ENCODE data around the gene CIDEA.

The CIDEA gene

DNA sequence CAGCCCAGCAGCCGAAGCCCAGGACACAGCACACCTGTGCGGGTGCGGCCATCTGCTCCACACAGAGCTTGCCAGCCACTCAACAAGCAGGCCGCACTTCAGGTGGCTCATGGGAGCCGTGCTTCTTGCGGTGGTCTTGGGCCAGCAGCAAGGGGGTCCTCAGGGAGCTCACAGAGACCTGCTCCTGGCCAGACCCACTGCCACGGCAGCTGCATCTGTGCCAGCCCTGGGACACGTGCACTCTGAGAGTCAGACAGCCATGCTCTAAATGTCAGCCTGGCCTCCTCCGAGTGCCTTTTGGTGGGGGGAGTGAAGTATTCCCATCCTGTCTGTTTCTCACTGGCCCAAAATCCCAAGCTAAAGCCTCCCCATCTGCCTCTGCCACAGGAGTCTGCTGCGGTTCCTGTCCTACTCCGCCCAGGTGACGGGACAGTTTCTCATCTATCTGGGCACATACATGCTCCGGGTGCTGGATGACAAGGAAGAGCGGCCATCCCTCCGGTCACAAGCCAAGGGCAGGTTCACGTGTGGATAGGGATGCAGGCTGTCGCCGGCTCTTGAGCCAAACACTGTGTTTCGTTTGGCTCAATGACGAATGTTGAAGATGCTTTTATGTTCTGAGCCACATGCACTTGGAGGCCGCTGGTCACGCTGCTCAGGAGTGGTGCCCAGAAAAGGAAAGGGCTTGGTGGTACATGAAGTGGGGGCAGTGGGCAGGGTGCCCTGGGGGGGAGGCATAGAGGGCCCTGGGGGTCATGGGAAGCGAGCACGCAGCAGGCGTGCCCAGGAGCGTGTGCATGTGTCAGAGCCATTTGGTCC lies 22.8 kb downstream of the CIDEA start:
- no peak for DNase-seq

DNA sequence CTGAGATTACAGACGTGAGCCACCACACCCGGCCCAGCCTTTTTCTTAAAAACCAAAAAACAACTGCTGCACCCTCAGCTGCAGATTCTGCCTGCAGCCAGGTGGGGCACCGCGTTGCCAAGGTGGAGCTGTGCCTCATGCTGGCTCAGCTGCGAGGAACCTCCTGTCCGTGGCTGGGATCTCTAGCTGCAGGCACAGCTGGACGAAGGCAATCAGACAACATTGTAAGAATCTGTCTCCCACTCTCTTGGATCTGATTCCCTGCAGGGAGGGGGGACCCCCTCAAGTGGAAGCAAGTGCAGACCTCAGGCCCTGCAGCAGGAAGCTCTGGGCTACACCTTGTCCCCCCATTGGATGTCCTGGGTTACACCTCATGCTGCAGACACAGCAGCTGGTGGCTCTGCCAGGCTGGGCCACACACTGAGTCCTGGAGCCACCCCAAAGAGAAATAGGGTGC lies 24.1 kb downstream of the CIDEA start:
- no peak for DNase-seq

DNA sequence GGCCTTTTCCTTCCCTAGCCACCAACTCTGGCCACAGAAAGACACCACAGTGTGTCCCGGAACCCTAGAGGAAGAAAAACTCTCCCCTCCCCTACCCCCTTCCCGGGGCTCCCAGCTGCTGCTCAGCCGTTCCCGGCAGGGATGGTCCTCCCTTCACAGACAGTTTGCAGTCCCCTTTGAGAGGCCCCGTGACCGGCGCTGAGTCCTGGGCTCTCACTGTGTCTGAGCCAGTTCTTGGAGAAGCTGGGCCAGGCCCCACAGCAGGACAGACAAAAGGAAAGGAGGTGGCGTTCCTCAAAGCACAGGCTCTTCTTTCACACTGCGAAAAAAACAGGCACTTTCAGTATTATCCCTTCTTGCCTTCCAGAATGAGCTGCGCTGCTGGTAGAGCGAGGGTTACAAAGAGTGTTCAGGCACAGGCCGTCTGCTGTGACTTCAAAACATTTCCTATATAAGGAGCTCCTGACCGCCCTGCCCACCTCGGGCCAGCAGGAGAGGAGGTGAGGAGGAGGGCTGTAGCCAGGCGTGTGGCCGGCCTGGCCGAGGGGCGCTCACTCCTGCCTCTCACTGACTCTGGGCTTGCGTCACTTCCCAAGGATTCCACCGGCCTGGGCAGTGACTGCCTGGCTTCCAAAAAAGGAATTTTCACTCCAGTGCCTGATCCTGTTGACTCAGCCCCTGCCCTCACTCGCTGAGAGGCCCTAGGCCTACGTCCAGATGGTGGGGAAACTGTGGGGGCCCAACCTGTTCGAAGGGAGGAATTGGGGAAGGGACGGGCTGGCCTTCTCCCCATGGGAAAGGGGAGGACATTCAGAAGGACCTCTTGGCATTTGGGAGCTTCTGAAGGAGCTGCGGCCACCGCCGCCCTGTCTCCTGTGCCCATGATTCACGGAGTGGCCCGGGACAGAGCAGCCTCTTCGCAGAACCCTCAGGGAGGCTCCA lies 24.9 kb downstream of the CIDEA start:
- peak; percentile 99 for DNase-seq

DNA sequence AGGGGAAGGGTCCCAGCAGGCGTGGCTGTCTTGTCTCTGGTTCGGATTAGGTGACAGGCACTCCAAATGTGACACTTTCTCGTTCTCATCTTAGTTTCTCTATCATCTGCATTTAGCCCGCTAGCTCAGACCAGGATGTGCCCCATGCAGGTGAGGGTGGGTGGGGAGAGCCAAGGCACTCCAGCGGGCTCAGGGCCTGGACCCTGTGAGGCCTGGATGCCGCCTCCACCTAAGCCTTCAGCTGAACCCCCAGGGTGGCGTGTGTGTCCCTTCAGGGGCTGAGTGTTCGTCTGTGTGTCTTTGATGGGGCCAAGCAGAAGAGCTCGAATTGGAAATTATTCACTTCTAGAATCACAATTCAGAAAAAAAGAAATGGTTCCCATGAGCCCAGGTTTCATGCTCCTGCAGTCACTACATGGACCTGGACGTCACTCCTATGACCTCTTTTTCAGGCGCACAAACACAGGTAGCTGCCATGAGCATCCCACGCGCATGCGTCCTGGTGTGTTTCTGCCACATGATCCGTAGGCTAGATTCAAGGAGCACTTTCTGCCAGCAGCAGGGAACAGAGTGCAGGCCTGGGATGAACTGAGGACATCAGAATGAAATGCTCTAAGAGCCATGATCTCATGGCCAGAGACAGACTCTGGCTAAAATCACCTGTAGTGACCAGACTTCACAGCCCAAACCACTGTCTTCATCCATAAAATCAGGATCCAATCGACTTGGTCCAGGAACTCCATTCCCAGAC lies 25.8 kb downstream of the CIDEA start:
- DNase-seq, result no peak

DNA sequence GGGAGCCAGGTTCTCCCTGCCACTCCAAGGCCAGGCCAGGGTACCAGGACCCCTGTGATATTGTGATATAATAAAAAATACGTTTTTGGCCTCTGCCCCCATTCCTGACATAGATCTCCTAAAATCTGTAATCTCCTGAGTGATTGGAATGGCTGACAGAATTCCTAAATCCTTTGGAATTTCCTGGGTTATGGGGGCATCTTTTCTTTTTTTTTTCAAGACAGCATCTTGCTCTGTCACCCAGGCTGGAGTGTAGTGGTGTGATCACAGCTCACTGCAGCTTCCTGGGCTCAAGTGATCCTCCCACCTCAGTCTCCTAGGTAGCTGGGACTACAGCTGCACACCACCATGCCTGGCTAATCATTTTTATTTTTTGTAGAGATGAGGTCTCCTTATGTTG lies 27.7 kb downstream of the CIDEA start:
- DNase-seq, result no peak

DNA sequence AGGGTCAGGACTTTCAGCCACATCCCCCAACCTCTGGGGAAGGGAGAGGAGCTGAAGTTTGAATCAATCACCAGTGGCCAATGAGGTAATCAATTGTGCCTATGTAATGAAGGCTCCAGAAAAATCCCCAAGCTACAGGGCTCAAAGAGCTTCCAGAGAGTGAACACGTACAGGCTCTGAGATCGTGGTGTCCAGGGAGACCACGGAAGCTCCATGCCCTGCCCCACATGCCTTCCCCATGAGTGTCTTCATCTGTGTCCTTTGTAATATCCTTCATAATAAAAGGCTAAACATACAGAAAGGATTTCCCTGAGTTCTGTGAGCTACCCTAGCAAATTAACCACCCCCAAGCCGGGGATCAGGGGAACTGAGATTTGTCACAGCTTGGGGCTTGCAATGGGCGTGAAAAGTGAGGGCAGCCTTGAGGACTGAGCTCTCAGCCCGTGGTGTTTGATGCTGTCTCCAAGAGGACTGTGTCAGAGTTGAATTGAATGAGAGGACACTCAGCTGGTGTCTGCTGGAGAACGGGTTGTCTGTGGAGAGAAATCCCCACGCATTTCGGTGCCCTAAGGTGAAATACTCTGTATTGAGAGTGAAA lies 28.4 kb downstream of the CIDEA start:
- DNase-seq, result no peak

DNA sequence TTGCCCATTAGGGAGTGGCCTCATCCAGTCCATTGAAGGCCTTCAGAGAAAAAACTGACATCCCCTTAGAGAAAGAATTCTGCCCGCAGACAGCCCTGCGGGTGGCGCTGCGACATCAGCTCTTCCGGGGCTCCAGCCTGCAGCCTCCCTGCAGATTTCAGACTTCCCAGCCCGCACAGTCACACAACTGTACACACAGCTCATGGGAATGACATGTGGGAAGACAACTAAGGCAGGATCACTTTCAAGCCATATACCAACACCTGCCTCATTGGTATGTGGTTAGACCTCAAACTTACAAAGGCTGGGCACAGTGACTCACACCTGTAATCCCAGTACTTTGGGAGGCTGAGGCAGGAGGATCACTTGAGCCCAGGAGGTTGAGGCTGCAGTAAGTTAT lies 29.1 kb downstream of the CIDEA start:
- DNase-seq, result peak; percentile 84

DNA sequence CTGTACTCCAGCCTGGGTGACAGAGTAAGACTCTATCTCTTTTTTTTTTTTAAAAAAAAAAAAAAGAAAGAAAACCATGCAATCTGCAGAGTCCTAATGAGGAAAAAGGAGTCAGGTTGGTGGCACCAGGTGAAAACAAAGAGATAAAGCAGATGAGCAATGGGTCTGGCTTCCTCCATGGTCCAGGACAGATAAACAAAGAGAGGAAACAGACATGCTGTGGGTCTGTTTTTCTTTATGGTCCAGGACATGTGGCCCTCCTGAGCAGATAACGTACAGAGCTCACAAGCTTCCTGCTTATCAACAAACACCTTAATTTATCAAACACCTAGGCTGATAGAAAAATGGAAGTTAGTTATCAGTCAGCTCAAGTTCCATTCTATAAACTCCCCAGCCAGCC lies 29.5 kb downstream of the CIDEA start:
- DNase-seq, result no peak

DNA sequence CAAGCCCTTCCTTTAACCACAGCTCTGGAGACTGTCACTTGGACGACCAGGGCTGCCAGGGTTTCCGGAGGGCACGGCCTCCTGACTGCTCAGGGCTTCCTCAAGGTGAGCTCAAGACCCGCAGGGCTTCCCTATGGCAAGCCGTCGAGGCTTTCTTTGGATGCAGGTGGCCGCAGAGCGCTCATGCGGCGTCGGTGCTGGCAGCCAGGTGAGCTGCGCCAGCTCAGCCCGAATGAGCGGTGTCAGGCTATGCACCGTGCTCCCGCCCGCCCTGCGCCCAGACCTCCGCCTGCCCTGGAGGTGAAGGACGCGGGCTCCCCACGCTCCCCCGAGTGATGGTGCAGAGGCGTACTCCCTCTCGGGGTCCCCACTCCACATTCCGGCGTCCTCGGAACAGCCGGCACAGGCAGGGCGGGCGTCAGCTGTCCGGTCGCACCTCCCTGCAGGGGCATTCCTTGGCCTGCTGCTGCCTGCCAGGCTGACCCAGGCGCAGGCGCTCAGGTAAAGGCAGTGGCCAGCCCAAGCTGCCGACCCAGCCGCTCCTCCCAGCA lies 33.0 kb downstream of the CIDEA start:
- DNase-seq, result peak; percentile 80

DNA sequence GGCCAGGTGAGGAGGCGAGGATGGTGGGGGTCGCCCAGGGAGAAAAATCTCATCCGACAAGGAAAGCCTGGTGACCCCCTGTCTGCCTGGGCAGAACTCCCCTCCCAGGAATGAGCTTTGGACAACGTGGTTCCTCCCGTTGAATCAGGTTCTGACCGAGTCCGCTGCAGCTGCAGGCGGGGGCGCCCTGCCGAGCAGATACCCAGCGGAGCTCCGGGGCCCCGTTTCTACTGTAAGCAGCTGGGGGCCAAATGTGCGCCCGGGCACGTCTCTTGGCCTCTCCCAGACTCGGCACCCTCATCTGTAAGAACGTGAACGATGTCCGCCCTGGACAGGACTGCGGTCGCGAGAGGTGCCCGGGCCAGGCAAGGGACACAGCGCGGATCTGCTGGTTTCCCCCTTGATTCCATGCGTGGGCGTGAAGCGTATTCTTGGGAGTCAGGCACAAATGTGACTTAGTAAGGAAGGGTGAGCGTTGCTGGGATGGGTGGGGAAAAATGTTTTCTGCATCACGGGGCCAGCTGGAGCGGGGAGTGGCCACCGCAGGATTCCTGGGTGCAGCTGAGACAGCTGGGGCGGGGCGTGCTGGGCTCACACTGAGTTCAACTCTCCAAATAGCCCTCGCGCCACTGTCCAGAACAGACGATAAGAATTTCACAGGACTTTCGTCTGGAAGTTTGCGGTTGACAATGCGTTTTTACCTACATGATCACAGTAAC lies 33.7 kb downstream of the CIDEA start:
- peak; percentile 87 for DNase-seq

DNA sequence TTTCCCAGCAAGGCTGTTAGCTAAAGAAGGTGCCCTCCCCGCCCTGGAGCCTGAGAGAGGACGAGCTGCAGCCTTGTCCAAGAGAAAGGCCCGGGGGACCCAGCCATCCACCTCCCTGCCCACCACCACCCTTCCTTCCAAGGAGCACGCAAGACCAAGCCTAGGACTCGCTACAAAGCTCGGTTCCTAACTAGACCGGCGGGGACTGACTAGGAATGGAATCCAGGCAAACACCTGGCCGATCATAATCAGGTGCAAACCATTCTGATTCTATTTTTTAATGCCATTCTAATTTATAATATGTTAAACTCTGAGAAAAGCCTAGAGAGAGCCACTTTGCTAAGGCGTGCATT lies 34.2 kb downstream of the CIDEA start:
- DNase-seq, result no peak

DNA sequence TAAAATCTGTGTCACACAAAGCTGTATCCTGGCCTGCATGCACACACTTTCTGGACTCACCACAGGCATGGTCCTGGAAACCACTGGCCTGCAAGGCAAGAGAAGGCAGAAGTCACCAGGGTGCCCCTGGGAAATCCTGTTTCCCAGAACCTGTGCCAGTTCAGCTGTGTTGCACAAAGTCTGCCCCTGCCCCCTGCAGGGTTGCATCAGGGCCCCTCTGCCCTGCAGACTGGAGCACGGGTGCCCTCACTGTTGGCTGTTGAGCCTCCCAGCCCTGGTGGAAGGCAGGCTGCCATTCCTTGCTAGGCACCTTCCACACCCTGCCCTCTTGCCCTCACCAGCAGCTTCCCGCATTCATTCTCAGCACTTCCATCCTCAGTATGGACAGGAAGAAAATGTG lies 35.9 kb downstream of the CIDEA start:
- no peak for DNase-seq

DNA sequence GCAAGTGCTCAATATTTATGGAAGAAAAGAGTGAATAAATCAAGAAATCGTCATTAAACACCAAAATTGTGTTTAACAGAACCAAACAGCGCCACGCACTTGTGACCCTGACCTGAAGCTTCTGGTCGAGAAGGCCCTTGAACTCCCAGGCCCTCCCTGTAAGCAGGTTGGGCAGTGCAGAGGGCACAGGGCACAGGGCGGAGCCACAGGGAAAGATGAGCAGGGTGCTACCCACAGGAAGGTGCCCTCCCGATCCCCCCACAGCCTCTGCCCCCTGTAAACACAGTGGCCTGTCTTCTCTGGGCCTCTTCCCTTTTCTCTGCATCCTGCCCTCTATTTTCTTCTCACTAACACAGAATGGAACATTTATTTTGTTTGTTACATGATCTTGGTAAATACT lies 37.0 kb downstream of the CIDEA start:
- no peak for DNase-seq

DNA sequence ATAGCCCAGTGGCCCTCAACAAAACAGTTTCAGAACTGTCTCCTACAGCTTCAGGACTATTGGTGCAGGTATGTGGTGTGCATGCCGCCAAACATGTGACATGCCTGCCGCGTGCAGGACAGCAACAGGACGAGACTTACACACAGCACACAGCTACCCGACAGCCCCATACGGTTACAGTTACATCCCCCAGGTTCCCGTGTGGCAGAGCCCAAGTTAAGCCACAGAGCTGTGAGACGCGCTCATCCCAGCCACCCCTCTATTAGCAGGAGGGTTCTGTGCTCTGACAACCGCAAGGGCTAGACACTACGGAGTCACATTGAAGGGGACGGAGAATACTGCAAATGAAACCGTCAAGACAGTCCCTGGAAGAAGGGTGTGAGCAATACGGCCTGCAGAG lies 37.5 kb downstream of the CIDEA start:
- DNase-seq, result no peak

DNA sequence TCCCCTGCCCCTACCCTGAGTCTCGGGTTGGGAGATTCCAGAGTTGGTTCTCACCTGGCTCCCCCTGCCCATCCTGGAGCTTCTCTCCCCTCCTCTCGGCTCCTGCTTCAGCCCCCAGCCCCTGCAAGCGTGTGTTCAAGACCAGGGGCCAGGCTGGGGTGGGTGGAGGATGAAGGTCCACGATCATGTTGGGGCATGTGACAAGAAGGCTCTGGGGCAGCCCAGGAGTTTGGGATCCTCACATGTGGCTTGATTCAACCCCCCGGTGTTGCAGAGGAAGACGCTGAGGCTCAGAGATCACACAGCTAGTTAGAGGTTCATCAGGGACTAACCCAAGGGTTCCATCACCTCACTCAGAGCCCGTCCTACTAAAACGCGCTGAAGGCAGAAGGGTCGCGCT lies 39.7 kb downstream of the CIDEA start:
- no peak for DNase-seq

DNA sequence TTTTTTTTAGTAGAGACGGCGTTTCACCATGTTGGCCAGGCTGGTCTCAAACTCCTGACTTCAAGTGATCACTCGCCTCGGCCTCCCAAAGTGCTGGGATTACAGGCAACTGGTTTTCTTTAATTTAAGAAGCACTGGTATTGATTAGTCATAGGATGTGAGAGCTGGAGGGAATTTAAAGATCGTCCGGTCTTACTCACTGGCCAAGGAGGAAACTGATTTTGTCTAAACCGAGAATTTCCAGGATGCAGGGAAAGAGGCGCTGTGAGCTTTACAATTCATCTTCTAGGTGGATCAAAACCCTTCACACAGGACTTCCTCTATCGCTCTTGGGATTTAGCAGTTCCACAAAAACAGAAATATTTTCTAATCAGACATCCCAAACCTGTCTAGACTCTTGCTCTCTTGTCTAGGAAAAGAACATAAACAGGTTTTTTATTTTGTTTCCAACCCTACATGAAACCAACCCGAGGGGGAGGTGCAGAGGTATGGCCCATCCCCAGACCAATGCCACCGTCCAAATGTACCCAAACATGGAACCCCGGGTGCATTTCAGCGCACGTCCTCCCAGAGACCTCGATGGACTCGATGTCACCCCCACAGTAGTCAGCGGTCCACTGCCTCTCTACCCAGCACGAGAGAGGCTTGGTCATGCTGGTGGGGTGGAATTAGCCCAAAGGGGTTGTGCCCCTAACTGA lies 41.4 kb downstream of the CIDEA start:
- DNase-seq, result no peak

DNA sequence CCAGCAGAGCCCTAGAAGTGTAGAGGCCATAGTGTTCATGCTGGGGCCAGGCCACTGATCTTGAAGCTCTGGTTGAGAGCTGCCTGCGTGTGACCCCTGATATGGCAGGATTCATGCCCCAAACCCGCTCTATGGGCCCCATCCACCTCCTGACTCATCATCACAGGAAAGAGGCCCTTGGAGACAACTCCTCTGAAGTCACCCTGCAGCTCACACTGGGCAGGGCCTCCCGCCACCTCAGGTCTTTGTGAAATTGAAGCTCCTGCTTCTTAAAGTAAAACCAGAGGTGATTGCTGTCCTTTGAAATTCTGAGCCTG lies 41.9 kb downstream of the CIDEA start:
- no peak for DNase-seq

DNA sequence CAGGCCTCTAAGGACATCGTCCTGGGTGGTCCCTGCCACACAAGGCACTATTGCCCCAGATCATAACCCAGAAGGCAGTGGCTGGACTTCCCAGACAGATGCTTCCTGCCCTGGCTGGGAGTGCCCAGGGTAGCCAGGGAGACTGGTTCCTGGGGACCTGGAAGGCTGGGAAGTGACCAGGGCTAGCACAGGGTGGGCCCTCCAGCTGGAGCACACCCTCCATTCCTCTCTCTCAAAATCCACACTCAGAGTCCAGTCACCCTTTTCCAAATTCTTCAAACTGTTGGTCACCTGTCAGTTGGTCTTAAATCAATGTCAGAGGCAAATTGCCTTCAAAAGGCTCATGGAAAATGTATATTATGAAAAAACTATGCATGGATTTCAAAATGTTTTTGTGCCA lies 42.3 kb downstream of the CIDEA start:
- DNase-seq, result no peak

DNA sequence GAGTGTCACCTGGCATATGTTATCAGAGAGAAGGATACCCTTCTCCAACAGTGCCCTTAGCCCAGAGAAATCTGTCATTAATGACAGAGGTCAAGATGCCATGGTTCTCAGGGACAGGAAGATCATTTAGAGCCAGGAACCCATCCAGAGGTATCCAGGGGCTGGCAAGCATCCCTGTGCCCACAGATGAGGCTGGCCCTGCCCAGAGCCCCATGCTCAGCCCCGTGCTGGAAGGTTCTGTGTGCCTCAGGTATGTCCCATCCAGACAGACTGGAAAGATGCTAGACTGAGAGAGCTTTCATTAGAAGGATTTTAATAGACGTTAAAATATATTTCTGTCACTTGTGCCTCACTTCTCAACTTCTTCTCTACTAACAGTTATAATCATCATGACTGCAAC lies 45.7 kb downstream of the CIDEA start:
- DNase-seq, result no peak

DNA sequence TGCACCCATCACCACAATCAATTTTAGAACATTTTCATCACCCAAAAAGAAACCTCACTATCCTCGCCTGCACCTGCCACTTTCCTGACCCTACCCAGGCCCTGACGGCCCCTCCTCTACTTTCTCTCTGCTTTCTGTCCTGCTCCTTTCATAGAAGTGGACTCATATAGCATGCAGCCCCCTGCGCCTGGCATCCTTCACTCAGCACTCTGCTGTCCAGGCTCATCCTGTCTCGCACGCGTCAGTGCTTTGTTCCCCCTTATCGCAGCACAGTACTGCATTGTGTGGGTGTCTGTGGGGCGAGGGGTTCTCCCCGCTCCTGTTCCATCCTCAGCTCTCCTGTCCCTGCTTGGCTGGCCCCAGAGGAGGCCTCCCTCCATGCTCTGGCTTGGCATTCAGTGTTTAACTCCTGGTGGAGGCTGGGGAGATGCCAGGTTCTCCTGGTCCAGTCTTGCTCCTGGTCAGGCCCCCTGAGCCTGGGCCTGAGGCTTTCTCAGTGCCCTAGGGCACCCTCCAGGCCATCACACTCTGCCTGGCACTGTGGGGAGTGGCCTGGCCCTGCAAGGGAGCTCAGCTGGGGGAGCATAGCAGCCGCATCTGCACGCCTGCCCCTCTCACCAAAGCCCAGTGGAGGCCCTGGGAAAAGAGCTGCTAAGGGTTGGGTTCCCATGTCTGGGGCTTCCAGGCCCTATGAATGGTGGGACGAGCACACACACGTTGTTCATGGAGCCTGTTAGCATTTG lies 47.3 kb downstream of the CIDEA start:
- DNase-seq, result no peak
